Measurements from ENCODE around the gene REV3L.

REV3L gene

DNA sequence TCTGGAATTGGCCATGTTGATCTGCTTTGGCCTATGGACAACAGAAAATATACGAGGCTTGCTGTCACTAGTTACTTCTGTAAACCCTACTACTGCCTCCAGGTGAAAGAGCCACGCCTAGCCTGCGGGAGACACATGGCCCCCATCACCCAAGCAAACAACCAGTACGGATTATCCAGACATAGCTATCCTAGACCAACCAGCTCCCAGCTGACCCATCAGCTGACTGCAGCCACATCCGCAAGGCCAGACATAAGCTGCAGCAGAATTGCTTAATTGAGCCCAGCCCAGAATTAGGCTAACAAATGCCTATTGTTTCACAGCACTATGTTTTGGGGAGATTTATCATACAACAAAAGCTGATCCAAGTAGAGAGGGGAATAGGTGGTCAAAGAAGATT lies 13.5 kb downstream of the REV3L start:
- no peaks in the 10 kb centered on the region for H3K9me3 ChIP-seq (ENCODE audit: insufficient read depth, low read length)
- H3K9me2 ChIP-seq (replicated peaks; ENCODE audit: insufficient read depth, low read length): no peaks in the 10 kb centered on the region
- TF ChIP-seq EZH2phosphoT487 (conservative IDR thresholded peaks at IDR 0.05; ENCODE audit: low read length): no peak
- TF ChIP-seq, protein P1, sequence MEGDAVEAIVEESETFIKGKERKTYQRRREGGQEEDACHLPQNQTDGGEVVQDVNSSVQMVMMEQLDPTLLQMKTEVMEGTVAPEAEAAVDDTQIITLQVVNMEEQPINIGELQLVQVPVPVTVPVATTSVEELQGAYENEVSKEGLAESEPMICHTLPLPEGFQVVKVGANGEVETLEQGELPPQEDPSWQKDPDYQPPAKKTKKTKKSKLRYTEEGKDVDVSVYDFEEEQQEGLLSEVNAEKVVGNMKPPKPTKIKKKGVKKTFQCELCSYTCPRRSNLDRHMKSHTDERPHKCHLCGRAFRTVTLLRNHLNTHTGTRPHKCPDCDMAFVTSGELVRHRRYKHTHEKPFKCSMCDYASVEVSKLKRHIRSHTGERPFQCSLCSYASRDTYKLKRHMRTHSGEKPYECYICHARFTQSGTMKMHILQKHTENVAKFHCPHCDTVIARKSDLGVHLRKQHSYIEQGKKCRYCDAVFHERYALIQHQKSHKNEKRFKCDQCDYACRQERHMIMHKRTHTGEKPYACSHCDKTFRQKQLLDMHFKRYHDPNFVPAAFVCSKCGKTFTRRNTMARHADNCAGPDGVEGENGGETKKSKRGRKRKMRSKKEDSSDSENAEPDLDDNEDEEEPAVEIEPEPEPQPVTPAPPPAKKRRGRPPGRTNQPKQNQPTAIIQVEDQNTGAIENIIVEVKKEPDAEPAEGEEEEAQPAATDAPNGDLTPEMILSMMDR (IDR thresholded peaks at IDR 0.05; ENCODE audit: insufficient read depth, low read length, poor library complexity, severe bottlenecking): no peak
- no peak overlapping the region for H2AFZ ChIP-seq (ENCODE audit: low read depth, low read length, severe bottlenecking)
- H3K36me3 ChIP-seq (ENCODE audit: low read length): peaks cover 13% of the 10 kb centered on the region
- H3K4me3 ChIP-seq (ENCODE audit: insufficient read depth, low read length, poor library complexity, severe bottlenecking): no peak overlapping the region
- H4K20me1 ChIP-seq (ENCODE audit: low read depth, low read length): peaks cover 15% of the 10 kb centered on the region
- H3K4me2 ChIP-seq (ENCODE audit: low read depth, low read length, poor library complexity, severe bottlenecking): no peak overlapping the region
- H3K9ac ChIP-seq (ENCODE audit: low read length): no peak overlapping the region
- peaks cover 4% of the 10 kb centered on the region; the same call in 1 of the 2 replicates for H3F3A ChIP-seq (ENCODE audit: insufficient read depth)
- H3K27ac ChIP-seq (ENCODE audit: low read depth, low read length): no peak overlapping the region
- no peaks in the 10 kb centered on the region for H3K27me3 ChIP-seq (ENCODE audit: low read length)
- H3K79me2 ChIP-seq (ENCODE audit: insufficient read depth, low read length): peaks cover 84% of the 10 kb centered on the region

DNA sequence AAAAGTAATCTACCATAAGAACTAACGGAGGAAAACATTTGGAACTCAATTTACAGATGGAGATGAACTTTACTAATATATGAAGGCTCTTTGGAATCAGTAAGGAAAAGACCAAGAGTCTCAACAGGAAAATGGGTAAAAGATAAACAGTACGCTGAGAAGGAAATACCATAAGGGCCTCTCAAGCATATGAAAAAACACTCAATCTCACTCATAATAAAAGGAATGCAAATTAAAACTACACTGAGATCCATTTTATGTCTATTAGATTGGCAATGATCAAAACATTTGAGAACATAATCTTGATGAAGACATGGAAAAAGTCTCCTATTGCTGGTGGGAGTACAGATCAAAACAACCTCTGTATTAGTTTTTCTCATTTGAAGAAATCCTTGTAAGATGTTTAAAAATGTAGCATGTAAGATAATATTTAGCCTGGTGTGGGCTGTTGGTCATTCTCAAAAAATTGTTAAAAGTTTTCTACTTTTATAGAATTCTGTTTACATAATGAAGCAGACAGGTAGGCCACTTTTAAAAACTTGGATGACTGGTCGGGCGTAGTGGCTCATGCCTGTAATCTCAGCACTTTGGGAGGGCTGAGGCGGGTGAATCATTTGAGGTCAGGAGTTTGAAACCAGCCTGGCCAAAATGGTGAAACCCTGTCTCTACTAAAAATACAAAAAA lies 14.5 kb downstream of the REV3L start:
- TF ChIP-seq, protein P1 (IDR thresholded peaks at IDR 0.05; ENCODE audit: insufficient read depth, low read length, poor library complexity, severe bottlenecking): no peak
- no peak for TF ChIP-seq EZH2phosphoT487 (conservative IDR thresholded peaks at IDR 0.05; ENCODE audit: low read length)
- H3K36me3 ChIP-seq (ENCODE audit: low read length): peaks cover 21% of the 10 kb centered on the region
- peaks cover 10% of the 10 kb centered on the region for H4K20me1 ChIP-seq (ENCODE audit: low read depth, low read length)
- no peaks in the 10 kb centered on the region for H3K9me2 ChIP-seq (replicated peaks; ENCODE audit: insufficient read depth, low read length)
- H3K4me3 ChIP-seq (ENCODE audit: insufficient read depth, low read length, poor library complexity, severe bottlenecking): no peak overlapping the region
- no peak overlapping the region for H3K9ac ChIP-seq (ENCODE audit: low read length)
- H2AFZ ChIP-seq (ENCODE audit: low read depth, low read length, severe bottlenecking): no peak overlapping the region
- no peak overlapping the region for H3K4me2 ChIP-seq (ENCODE audit: low read depth, low read length, poor library complexity, severe bottlenecking)
- H3F3A ChIP-seq (ENCODE audit: insufficient read depth): peaks cover 4% of the 10 kb centered on the region; the same call in 1 of the 2 replicates
- H3K27ac ChIP-seq (ENCODE audit: low read depth, low read length): no peak overlapping the region
- H3K27me3 ChIP-seq (ENCODE audit: low read length): no peaks in the 10 kb centered on the region
- H3K79me2 ChIP-seq (ENCODE audit: insufficient read depth, low read length): peaks cover 84% of the 10 kb centered on the region
- no peaks in the 10 kb centered on the region for H3K9me3 ChIP-seq (ENCODE audit: insufficient read depth, low read length)

DNA sequence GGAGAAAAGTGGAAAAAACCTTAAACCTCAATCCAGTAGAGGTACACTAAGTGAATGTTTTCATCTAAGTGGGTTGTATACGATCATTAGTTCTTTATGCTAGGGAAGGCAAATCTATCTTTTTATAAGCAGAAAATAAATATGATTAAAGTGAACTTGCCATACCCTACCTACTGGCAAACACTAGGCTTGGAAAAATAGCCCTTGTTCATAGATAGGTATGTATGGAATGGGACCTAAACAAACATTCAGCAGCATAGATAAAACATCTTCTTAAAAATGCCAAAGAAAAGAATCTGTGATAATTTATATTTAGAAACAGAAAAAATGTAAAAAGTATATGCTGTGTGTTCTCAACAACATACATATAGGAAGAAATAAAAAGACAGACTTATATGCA lies 18.8 kb downstream of the REV3L start:
- H3K27ac ChIP-seq (ENCODE audit: low read depth, low read length): no peak overlapping the region
- no peaks in the 10 kb centered on the region for H3K9me2 ChIP-seq (replicated peaks; ENCODE audit: insufficient read depth, low read length)
- H2AFZ ChIP-seq (ENCODE audit: low read depth, low read length, severe bottlenecking): no peak overlapping the region
- H3K4me2 ChIP-seq (ENCODE audit: low read depth, low read length, poor library complexity, severe bottlenecking): no peak overlapping the region
- H3K9me3 ChIP-seq (ENCODE audit: insufficient read depth, low read length): peaks cover 2% of the 10 kb centered on the region; the same call in 1 of the 2 replicates
- peaks cover 92% of the 10 kb centered on the region for H3K79me2 ChIP-seq (ENCODE audit: insufficient read depth, low read length)
- no peak overlapping the region for H3K4me3 ChIP-seq (ENCODE audit: insufficient read depth, low read length, poor library complexity, severe bottlenecking)
- TF ChIP-seq, protein P1 (IDR thresholded peaks at IDR 0.05; ENCODE audit: insufficient read depth, low read length, poor library complexity, severe bottlenecking): no peak
- TF ChIP-seq EZH2phosphoT487 (conservative IDR thresholded peaks at IDR 0.05; ENCODE audit: low read length): no peak
- no peaks in the 10 kb centered on the region; the same call in 1 of the 2 replicates for H3F3A ChIP-seq (ENCODE audit: insufficient read depth)
- no peaks in the 10 kb centered on the region; the same call in none of the 2 replicates for H4K20me1 ChIP-seq (ENCODE audit: low read depth, low read length)
- peaks cover 45% of the 10 kb centered on the region for H3K36me3 ChIP-seq (ENCODE audit: low read length)
- no peaks in the 10 kb centered on the region for H3K27me3 ChIP-seq (ENCODE audit: low read length)
- no peak overlapping the region for H3K9ac ChIP-seq (ENCODE audit: low read length)

Data from SU-DHL-6 (cell line).